ENCODE measurements around the gene DCDC1.

Gene DCDC1

DNA sequence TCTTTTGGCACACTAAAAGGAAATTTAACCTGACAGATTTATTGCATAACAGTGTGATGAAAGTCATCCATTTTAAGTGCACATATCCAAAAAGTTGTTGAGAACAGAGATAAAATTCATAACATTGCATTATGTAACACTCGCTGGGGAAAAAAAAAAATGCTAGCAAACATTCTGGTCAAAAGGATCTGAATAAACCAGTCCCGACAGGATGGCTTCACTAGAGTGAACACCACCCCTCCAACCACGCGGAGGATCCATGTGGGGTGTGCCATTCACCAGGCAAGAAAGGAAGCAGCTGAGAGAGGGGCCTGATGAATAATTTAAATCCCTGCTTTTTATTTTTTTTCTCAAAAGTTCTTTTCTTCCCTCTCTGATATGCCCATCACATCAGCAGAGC is 258.7 kb downstream of the DCDC1 start:
- no peak for DNase-seq (ENCODE audit: low read depth in 1 of 2, low spot score in 1 of 2)

- no peak for DNase-seq (ENCODE audit: low read depth in 1 of 2, low spot score in 1 of 2)
These were observed 260.1 kb downstream of the DCDC1 start for GRCh38 chr11:31109446-31109845.

GRCh38 chr11:31107649-31108048 is 261.9 kb downstream of the DCDC1 start:
- no peak for DNase-seq (ENCODE audit: low read depth in 1 of 2, low spot score in 1 of 2)

DNA sequence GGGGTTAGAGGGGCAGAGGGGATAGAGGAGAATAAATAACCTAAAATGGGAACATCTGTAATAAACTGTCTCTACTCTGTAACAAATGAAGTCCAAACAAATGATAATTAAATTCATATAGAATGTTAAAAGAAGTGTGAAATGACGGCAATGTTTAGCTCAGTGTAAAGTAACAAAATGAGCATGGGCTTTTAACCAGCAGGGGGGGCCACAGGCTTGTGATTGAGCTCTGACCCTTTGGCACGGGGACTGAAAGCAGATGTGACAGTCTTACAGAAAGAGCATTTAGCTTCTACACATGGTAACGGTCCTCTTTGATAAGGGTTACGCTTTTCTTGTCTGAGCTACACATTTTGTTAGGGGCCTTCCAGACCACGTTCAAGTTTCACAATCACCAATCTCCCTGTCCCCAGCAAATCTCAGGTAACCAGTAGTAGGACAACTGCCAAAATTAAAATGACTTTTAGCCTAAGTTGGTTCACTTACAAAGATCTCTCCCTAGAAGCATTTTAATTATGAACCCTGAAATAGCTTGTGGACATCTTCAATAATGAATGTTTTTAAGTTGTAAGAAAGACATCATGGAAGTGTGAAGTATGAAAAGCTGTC is 262.5 kb downstream of the DCDC1 start:
- no peak for DNase-seq (ENCODE audit: low read depth in 1 of 2, low spot score in 1 of 2)

- DNase-seq (ENCODE audit: low read depth in 1 of 2, low spot score in 1 of 2), result no peak
These were observed 263.2 kb downstream of the DCDC1 start for GRCh38 chr11:31106326-31106725.

GRCh38 chr11:31102875-31103274 is 266.7 kb downstream of the DCDC1 start:
- DNase-seq (ENCODE audit: low read depth in 1 of 2, low spot score in 1 of 2), result no peak

DNA sequence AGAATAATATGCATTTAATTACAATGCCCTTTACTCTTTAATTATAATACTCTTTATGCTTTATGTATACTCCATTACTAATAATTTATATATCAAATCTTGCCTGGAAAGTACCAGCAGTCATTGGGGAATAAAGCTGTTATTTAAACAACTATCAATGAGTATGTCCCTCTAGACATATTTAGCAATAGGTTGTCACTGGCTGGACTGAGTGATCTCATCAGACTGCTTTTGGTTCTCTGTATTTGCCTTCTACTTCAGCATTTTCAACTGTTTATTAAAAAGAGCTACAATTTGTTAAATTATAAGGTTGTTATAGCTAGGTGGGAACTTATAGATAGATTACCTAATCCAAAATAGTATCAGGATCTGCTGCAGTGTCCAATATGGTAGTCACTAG is 267.2 kb downstream of the DCDC1 start:
- DNase-seq (ENCODE audit: low read depth in 1 of 2, low spot score in 1 of 2), result no peak

GRCh38 chr11:31096191-31096805 is 273.2 kb downstream of the DCDC1 start:
- DNase-seq (ENCODE audit: low read depth in 1 of 2, low spot score in 1 of 2), result no peak

GRCh38 chr11:31092638-31093037 is 276.9 kb downstream of the DCDC1 start:
- DNase-seq (ENCODE audit: low read depth in 1 of 2, low spot score in 1 of 2), result no peak

DNA sequence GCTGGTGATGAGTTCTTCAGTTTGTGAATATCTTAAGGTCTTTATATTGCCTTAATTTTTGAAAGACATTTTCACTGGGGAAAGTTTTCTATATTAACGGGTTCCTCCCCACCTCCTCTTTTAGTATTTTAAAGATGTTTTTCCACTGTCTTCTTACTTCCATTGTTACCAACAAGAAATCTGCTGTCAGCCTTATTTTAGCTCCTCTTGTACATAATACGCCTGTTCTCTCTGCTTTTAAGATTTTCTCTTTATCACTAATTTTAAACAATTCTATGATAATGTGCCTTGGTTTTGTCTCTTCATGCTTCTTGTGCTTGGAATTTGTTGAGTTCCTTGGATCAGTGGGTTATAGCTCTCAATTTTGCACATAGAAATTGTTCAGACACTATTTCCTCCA is 280.4 kb downstream of the DCDC1 start:
- DNase-seq (ENCODE audit: low read depth in 1 of 2, low spot score in 1 of 2), result no peak

- DNase-seq (ENCODE audit: low read depth in 1 of 2, low spot score in 1 of 2), result no peak
These were observed 299.9 kb downstream of the DCDC1 start for GRCh38 chr11:31069447-31070205.

GRCh38 chr11:31060880-31061279 is 308.7 kb downstream of the DCDC1 start:
- no peak for DNase-seq (ENCODE audit: low read depth in 1 of 2, low spot score in 1 of 2)

GRCh38 chr11:31059529-31059928 is 310.0 kb downstream of the DCDC1 start:
- no peak for DNase-seq (ENCODE audit: low read depth in 1 of 2, low spot score in 1 of 2)

GRCh38 chr11:31050061-31050765 is 319.3 kb downstream of the DCDC1 start:
- DNase-seq (ENCODE audit: low read depth in 1 of 2, low spot score in 1 of 2), result no peak

- DNase-seq (ENCODE audit: low read depth in 1 of 2, low spot score in 1 of 2), result no peak
These were observed 324.2 kb downstream of the DCDC1 start for GRCh38 chr11:31045335-31045734.

DNA sequence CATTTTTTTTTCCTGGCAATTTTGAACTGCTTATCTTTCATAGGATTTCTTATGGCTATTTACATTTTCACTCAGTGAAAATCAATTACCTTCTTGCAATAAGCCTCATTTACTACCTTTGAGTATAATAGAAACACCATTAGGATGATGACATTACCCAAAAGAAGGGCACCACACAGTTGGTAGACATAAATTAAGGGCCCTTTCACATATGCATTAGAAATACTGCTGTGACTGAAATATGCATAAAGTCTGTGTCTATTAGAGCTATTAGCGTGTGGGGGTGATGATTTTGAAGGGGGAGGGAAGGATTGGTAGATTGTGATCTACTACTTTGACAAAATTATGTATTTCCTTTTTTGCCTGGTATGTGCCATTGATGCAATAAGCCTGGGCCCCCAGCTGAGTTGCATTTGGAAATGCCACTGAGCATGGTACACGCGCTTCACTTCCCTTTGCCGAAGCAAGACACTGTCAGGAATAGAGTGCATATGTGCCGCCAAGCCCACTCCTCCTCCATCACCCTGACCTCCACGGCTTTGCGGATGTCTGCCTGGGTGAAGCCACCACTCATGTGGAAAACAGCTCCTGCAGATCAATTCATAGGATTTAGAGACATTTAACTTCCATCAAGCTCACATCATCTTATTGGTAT is 339.3 kb downstream of the DCDC1 start:
- DNase-seq (ENCODE audit: low read depth in 1 of 2, low spot score in 1 of 2), result no peak

DNA sequence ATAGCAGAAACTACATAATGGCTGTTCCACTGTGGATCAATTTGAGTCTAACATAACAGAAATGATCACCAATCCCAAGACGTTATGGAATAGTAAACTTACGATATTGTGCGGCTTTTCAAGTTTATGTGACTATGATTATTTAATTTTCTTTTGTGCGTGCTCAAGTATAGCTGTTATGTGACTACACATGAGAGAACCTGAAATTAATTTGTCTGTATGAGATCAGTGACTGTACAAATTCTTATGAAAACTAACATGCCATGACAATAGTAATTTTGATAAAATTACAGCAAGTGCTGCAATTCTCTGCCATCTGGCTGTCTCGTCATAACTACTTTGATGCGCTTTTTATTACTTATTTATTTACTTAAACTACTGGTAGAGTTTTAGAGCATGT is 343.2 kb downstream of the DCDC1 start:
- DNase-seq (ENCODE audit: low read depth in 1 of 2, low spot score in 1 of 2), result no peak

DNA sequence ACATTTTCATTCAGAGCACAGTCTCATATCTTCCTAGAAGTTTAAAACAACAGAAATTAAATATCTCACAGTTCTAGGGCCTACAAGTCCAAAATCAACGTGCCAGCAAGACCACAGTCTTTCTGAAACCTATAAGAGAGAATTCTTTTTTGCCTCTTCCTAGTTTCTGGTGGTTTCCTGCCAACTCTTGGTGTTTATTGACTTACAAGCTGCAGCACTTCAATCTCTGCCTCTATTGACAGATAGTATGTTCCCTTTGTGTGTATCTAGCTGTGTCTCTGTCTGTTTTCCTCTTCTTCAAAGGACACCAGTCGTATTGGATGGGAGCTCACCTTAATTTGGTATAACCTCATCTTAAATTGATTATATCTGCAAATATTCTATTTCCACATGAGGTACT is 347.5 kb downstream of the DCDC1 start:
- no peak for DNase-seq (ENCODE audit: low read depth in 1 of 2, low spot score in 1 of 2)

GRCh38 chr11:31019786-31020185 is 349.8 kb downstream of the DCDC1 start:
- no peak for DNase-seq (ENCODE audit: low read depth in 1 of 2, low spot score in 1 of 2)

GRCh38 chr11:31005202-31005601 is 364.3 kb downstream of the DCDC1 start:
- DNase-seq (ENCODE audit: low read depth in 1 of 2, low spot score in 1 of 2), result no peak

GRCh38 chr11:31001427-31001826 is 368.1 kb downstream of the DCDC1 start:
- no peak for DNase-seq (ENCODE audit: low read depth in 1 of 2, low spot score in 1 of 2)
